ENCODE measurements around the gene LCP2. TPM values are rescaled to one million over a fixed set of nuclear protein-coding genes. Genes with fewer than 3 reads are reported as not detected.
A peak's percentile ranks its signal among the peaks of the same experiment; 100 is the strongest.

The LCP2 gene
- polyA plus RNA-seq, 3 donors = 52.0 to 177 (median 89.5) TPM

- Mint-ChIP-seq H3K27me3 (ENCODE audit: low read depth in 3 of 3) (peaks cover 0 to 1% (median 0%) of the 10 kb centered on the region in 3 donors), H3K27ac (peak overlapping the region in 1 of 7 donors; percentile 58), H3K4me3 (no peak overlapping the region), H3K36me3 (peaks cover 95 to 99% of the 10 kb centered on the region in 2 donors), H3K9me3 (peaks cover 0 to under 1% (median 0%) of the 10 kb centered on the region in 7 donors), H3K4me1 (peaks cover 16% of the 10 kb centered on the region)
- TF ChIP-seq CTCF (IDR thresholded peaks at IDR 0.05) = no peak
- H3K4me3 ChIP-seq (replicated peaks in 1 of 3; ENCODE audit: low read depth in 2 of 3, low read length in 3 of 3) = no peak overlapping the region
- H2AFZ ChIP-seq (ENCODE audit: insufficient read depth, low read depth, low read length, poor library complexity, severe bottlenecking) = no peak overlapping the region
- H4K20me1 ChIP-seq (ENCODE audit: insufficient read depth, low read length) = peaks cover 99% of the 10 kb centered on the region
- H3K9ac ChIP-seq (ENCODE audit: insufficient read depth, low read length, poor library complexity, severe bottlenecking) = no peak overlapping the region
- H3K27ac ChIP-seq (ENCODE audit: low read depth in 1 of 2, low read length in 2 of 2) = no peak overlapping the region
- peaks cover 13 to 14% of the 10 kb centered on the region in 2 donors for H3K4me1 ChIP-seq (ENCODE audit: control insufficient read depth in 1 of 2, insufficient read depth in 2 of 2, low read length in 2 of 2)
- H3K79me2 ChIP-seq (ENCODE audit: insufficient read depth, low read length) = peaks cover 46% of the 10 kb centered on the region
- no peaks in the 10 kb centered on the region for H3K9me3 ChIP-seq (replicated peaks in 1 of 2; ENCODE audit: control insufficient read depth in 1 of 2, insufficient read depth in 1 of 2, low read length in 2 of 2)
- peaks cover 94 to 95% of the 10 kb centered on the region in 2 donors for H3K36me3 ChIP-seq (replicated peaks in 1 of 2; ENCODE audit: control insufficient read depth in 1 of 2, insufficient read depth in 2 of 2, low read length in 2 of 2)
- intact Hi-C loops (cut with micrococcal nuclease) = no loop called here
- H3K27me3 ChIP-seq (ENCODE audit: control insufficient read depth in 2 of 2, insufficient read depth in 2 of 2, low read length in 2 of 2) = no peaks in the 10 kb centered on the region
- 81% methylated on average over 3 of the region's 4 CpGs for WGBS (ENCODE audit: insufficient coverage)
- no peak for DNase-seq
- H3K4me2 ChIP-seq (replicated peaks; ENCODE audit: extremely low read depth, low read length, poor library complexity, severe bottlenecking) = no peak overlapping the region
Measured at GRCh38 chr5:170263906-170264305, 33.7 kb downstream of the LCP2 start.

- H4K20me1 ChIP-seq (ENCODE audit: insufficient read depth, low read length) = peaks cover 99% of the 10 kb centered on the region
- Mint-ChIP-seq H3K4me3 (no peak overlapping the region), H3K4me1 (peaks cover 1% of the 10 kb centered on the region), H3K27ac (peak overlapping the region in 3 of 7 donors; percentile 43 to 84 (median 63)), H3K36me3 (peaks cover 96 to 99% of the 10 kb centered on the region in 2 donors), H3K9me3 (no peaks in the 10 kb centered on the region), H3K27me3 (ENCODE audit: low read depth in 3 of 3) (peaks cover 0 to 1% (median 0%) of the 10 kb centered on the region in 3 donors)
- H3K4me1 ChIP-seq (ENCODE audit: control insufficient read depth in 1 of 2, insufficient read depth in 2 of 2, low read length in 2 of 2) = no peaks in the 10 kb centered on the region
- 100% methylated on average over 5 of the region's 15 CpGs for WGBS (ENCODE audit: insufficient coverage)
- H3K79me2 ChIP-seq (ENCODE audit: insufficient read depth, low read length) = peaks cover 34% of the 10 kb centered on the region
- no peak overlapping the region for H3K9ac ChIP-seq (ENCODE audit: insufficient read depth, low read length, poor library complexity, severe bottlenecking)
- H3K27ac ChIP-seq (ENCODE audit: low read depth in 1 of 2, low read length in 2 of 2) = no peak overlapping the region
- peaks cover 99 to 100% of the 10 kb centered on the region in 2 donors for H3K36me3 ChIP-seq (replicated peaks in 1 of 2; ENCODE audit: control insufficient read depth in 1 of 2, insufficient read depth in 2 of 2, low read length in 2 of 2)
- H3K27me3 ChIP-seq (ENCODE audit: control insufficient read depth in 2 of 2, insufficient read depth in 2 of 2, low read length in 2 of 2) = no peaks in the 10 kb centered on the region
- H2AFZ ChIP-seq (ENCODE audit: insufficient read depth, low read depth, low read length, poor library complexity, severe bottlenecking) = no peak overlapping the region
- H3K4me2 ChIP-seq (replicated peaks; ENCODE audit: extremely low read depth, low read length, poor library complexity, severe bottlenecking) = no peak overlapping the region
- no peak for DNase-seq
- TF ChIP-seq CTCF (IDR thresholded peaks at IDR 0.05) = no peak
- intact Hi-C loops (cut with micrococcal nuclease) = no loop called here
- H3K9me3 ChIP-seq (replicated peaks in 1 of 2; ENCODE audit: control insufficient read depth in 1 of 2, insufficient read depth in 1 of 2, low read length in 2 of 2) = no peaks in the 10 kb centered on the region
- H3K4me3 ChIP-seq (replicated peaks in 1 of 3; ENCODE audit: low read depth in 2 of 3, low read length in 3 of 3) = no peak overlapping the region
Measured at GRCh38 chr5:170262061-170263045, 35.2 kb downstream of the LCP2 start.
